ENCODE results near the gene CLN5.

CLN5 gene

DNA sequence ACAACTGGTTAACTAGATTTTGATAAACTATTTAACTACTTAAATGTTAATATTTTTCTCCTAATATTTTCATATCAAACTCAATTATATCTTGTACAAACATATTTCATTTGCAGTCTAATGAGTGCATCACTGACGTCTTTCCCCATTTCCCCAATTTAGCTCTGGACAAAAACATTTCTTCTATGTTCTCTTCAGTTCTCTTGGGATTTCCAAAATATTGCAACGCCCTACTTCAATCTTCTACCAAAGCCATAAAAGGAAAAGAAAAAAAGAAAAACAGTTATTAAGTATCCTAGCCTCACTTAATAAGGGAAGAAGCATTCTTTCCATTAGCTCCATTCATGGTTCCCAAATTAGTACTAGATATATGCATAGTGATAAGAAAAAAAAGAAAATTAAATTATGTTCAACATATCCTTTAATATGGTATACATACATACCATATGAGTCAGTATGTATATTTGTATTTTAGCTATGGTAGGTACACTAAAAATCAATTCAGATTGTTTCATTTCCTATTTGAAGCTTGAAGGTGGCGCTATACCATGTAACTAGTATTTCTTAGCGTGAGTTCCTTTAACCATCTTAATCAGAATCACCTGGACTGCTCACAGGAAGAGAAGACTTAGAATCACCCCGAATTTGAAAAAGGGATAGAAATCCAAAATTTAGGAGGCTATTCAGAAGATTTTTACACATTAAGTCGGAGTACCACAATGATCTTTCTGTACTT lies 25.2 kb downstream of the CLN5 start:
- DNase-seq (ENCODE audit: low read depth in 2 of 3, low spot score in 1 of 3) = no peak

DNA sequence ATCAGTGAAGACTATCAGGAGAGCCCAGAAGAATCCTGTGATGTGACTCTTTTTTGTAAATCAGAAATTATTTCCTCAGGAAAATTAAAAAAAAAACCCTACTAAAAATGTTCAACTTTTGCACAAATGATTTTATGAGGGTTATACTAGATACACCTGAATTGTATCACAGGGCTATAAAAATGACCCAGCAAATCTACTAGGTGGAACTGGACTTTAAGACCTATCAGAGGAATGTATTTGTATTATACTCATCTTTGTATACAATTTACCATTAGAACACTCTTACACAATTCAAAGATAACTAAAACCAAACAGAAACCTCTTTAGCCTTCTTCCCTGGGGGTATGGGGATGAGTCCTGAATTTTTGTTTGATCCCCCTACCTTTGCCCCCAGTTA lies 27.9 kb downstream of the CLN5 start:
- DNase-seq (ENCODE audit: low read depth in 2 of 3, low spot score in 1 of 3) = no peak

DNA sequence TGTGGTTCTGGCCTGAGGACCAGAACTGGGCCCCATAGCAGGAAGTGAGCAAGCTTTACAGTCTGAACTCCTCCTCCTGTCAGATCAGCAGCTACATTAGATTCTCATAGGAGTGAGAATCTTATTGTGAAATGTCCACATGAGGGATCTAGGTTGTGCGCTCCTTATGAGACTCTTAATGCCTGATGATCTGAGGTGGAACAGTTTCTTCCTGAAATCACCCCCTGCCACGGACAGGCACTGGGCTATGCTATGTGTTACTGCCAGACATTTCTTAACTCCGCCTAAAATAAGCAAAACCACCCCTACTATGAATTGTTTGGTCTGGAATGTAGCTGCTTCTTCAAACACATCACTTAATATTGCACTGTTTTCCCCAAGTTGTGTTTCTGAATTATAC lies 30.5 kb downstream of the CLN5 start:
- DNase-seq (ENCODE audit: low read depth in 2 of 3, low spot score in 1 of 3) = no peak

DNA sequence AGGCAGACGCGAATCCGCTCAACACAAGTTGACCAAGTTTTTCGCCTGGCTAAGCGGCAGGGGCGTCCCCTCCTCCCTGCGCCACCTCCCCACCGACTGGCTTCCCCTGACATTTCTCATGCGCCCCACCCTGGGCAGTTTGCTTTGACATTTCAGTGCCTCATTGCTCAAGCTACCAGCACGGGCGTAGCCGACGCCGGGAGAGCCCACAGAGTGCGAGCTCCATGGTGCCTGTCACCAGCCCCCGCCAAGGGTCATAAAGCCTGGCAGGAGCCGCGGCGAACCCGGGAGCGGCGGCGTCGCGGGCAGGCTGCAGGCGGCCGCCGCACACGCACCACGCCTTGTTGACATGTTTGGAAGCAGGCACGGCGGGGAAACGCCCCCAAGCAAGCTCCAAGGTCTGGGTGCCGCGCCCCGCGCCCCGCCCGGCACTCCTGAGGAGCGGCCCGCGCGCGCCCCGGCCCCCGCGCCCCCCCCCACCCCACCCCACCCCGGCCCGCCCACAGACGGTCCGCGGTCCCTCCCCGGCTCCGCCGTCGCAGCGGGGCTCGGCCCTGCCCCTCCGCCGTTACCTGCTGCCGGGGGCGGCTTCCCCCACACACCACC lies 34.5 kb downstream of the CLN5 start:
- peak; percentile 50 to 57 (median 52) for DNase-seq (ENCODE audit: low read depth in 2 of 3, low spot score in 1 of 3)

DNA sequence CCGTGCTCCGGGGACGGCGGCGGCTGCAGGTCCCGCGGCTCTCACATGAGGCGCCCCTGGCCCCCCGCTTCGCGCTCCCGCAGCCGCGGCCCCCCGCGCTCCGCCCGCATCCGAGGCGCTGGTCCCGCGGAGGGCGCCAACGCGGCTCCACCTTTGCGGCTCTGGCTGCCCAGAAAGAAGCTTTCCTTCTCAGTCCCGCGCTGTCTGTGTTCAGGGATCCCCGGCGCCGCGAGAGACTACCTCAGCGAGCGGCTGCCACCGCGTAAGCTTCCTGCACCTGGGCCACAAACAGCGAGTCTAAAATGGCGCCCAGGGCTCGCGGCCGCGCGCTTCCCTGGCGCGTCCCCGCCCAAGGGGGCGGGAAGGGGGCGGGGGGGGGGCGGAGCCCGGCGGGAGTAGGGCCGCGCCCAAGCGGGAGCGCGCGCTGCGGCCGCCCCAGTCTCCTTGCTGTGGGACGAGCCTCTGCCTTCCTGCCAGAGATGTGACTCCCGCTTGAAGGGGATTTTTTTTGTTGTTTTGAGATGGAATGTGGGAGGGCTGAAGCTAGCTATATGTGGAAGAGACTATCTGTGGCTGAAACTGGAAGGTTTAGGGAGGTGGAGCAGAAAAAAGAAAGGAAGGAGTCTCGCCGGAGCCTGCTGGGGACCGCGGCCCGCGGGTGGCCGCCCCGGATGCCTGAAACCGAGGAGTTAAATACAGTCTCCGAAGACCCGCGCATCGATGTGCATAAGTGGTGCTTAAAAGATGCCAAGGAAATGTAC lies 35.2 kb downstream of the CLN5 start, which contains the start of gene FBXL3:
TSS of gene FBXL3 (minus strand) at position 299 of the 761 bp plus-strand sequence. CDS start 5,299 bp downstream, outside the sequence.
- DNase-seq (ENCODE audit: low read depth in 2 of 3, low spot score in 1 of 3) = peak; percentile 65 to 76 (median 74)

DNA sequence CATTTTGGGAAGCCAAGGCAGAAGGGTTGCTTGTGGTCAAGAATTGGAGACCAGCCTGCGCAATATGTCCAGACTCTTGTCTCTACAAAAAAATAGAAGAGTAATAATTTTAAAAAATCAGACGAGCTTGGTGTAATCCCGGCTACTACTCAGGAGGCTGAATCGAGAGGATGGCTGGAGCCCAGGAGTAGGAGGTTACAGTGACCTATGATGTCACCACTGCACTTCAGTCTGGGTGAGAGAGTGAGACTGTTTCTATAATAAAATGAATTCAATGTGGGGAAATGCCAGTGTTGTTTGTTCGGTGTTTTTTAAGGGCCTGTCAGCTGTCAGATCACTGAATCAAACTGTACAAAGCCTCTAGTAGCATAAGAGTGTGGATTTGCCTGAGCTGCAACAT lies 36.3 kb downstream of the CLN5 start:
- no peak for DNase-seq (ENCODE audit: low read depth in 2 of 3, low spot score in 1 of 3)

DNA sequence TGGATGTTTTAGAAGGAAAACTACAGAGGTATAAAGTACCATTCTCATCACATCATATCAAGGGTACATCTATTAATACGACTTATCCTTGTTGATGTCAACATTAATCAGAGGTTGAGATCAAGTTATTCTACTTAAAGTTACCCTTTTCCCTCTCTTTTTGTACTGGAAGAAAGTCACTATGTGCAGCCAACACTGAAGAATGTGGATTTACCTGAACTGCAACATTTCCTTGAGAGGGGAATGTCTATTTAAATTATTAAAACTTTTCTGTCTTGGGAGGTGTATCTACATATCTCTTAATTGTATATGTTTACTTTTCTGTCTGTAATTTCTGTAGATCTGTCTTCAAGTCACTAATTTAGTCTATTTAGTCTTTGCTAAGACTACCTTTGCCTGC lies 37.6 kb downstream of the CLN5 start:
- no peak for DNase-seq (ENCODE audit: low read depth in 2 of 3, low spot score in 1 of 3)

DNA sequence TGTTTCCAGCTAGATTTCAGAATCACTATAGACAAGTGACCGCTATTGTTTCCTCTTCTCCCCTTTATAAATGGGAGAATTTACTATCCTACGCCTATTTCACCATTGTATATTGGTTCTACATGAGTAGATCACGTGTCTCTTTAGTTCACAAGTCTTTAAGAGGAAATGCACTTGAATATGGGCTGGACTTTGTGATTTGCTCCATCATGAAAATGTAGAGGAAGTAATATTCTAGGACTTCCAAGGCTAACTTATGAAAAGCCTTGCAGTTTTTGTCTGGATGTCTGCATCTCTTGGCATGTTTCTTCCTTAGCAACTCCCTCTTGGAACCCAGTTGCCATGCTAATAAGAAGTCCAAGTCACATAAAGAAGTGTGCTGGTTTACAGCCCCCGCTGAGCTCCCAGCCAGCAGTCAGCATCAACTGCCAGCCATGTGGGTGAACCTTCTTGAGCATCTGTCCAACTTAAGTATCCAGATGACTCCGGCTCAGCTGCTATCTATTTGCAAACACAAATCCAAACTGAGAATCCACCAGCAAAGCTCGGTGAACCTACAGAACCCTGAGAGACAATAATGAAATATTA lies 39.9 kb downstream of the CLN5 start:
- no peak for DNase-seq (ENCODE audit: low read depth in 2 of 3, low spot score in 1 of 3)

DNA sequence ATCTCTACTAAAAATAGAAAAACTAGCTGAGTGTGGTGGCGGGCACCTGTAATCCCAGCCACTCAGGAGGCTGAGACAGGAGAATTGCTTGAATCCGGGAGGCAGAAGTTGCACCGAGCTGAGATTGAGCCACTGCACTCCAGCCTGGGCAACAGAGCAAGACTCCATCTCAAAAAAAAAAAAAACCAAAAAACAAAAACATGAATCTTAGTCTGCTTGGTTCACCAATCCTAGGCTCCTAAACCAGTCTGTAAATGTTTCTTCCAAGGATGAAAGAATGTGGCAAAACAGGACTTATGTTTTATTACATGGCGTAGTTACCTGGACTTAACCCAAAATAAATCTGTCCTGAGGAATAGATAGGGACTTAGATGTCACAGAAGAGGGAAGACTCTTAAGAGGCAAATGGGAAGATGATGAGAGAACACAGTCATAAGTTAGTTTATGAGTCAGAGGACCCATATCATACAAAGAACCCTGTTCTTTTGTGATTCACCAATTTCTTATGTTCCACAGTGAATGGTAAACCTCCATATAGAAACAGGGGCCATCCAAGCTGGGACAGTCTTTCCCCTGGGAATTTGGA lies 41.9 kb downstream of the CLN5 start:
- DNase-seq (ENCODE audit: low read depth in 2 of 3, low spot score in 1 of 3) = no peak

DNA sequence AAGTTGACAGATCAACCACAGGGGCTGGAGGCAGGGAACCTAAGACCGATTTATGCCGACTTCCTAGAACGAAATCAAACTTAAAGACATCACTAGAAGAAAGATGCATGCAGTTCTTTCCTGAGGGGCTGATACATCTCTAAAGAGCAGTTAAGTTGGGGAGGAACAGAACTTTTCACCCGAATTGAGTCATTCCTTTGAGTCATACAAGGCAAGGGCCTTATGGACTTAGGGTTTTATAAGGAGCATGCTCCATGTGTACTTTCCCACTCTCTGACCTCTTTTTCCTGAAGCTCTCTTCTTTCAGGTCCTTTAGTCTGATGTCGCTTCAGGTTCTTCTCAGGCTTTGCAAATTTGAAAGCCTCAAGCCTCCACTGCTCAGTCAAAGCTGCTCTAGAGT lies 43.0 kb downstream of the CLN5 start:
- DNase-seq (ENCODE audit: low read depth in 2 of 3, low spot score in 1 of 3) = no peak

DNA sequence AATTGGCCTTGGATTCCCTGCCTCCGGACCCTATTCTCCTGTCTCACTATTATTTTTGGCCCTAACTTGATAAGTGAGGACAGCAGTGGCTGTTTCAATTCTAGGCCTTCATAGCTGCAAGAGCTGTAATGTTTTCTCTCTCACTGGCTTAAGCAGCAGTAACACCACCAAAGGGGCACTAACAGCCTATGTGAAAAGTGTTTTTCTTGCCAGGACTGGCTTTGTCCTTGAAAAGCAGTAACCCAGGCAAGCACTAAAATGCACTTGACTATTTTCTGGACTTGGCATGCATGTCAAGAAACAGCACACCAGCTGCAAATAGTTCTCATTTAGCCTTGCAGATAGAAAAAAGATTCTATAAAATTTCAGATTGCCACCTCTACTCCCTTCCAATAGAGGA lies 44.4 kb downstream of the CLN5 start:
- no peak for DNase-seq (ENCODE audit: low read depth in 2 of 3, low spot score in 1 of 3)

DNA sequence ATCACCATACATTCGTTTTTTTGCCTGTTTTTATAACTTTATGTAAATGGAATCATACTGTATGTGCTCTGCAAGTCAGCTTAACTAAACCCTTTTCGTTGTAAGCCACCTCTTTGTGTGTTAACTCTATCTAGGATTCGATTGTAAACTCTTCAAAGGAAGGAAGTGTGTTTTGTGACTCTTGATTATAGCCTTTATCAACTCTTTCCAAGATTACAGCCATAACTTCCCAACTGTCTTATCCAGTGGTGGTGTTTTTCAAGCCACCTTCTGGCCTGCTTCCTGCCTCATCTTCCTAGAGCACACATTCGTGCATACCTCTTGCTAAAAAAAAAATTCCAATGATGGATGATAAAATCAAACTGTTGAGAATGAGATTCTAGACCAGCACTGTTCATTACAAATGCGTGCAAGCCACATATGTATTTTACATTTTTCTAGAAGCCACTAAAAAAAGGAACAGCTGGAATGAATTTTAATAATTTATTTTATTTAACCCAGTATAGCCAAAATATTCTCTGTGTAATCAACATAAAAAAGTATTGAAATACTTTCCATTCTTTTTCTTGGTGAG lies 47.1 kb downstream of the CLN5 start:
- no peak for DNase-seq (ENCODE audit: low read depth in 2 of 3, low spot score in 1 of 3)

DNA sequence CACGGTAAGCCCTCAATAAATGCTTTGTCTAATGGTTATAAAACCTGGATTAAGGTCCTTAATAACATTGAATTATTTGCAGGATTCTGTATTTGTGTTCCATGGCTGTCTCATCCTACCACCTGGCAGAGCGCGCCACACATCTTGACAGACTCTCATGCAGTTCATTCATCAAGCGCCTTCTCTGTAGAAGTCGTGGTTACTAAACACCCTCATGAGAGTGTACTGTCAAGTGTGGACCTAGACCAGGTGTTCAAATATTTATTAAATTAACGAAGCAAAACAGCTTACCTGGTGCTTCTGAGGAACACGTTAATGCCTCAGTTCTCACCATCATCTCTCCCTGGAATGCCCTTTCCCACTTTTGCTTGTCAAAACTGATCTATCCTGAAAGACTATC lies 48.2 kb downstream of the CLN5 start:
- DNase-seq (ENCODE audit: low read depth in 2 of 3, low spot score in 1 of 3) = no peak

DNA sequence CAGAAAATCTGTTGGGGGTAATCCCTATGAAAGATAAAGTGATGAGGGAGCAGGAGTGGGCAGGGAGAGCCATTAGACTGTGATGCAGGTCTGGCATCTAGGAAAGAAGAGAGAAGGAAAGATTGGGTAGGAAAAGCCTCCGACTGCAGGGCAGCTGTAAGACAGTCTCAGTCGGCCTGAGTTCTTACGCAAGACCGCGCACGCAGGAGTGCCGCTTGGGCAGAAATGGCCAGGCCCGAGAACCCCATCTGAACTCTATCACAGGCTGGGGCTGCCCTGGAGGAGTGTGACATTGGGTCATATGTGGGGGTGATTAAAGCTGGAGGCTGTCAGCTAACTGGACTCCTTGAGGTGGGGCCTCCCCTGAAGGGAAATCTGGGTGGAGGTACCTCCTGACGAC lies 49.0 kb downstream of the CLN5 start:
- no peak for DNase-seq (ENCODE audit: low read depth in 2 of 3, low spot score in 1 of 3)

DNA sequence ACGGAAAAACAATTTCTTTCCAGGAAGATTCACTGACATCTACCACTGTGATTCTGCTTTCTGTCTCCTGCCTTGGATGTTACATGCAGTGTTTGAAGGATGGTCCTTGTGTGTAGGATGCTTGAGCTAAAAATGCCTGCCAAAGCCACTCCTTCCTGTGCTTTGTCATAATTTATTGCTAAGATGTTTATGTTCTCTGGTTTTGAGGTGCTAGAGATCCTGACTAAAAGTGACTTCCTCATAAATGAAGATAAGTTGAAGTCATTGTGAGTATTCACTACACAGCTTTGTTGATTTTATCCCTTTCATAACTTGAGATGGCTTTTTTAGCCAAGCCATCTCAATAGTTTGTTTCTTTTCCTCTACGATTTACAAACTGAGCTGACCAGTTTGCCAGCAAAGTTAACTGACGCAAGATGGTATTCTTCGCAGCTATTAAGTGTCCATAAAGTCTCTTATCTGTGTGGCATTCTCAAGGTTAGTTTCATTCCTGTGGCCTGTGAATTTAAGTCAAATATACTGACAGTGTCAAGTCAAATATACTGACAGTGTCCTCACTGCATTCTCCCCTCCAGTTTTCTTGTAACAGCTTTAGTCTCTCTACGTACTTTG lies 50.8 kb downstream of the CLN5 start:
- DNase-seq (ENCODE audit: low read depth in 2 of 3, low spot score in 1 of 3) = no peak

DNA sequence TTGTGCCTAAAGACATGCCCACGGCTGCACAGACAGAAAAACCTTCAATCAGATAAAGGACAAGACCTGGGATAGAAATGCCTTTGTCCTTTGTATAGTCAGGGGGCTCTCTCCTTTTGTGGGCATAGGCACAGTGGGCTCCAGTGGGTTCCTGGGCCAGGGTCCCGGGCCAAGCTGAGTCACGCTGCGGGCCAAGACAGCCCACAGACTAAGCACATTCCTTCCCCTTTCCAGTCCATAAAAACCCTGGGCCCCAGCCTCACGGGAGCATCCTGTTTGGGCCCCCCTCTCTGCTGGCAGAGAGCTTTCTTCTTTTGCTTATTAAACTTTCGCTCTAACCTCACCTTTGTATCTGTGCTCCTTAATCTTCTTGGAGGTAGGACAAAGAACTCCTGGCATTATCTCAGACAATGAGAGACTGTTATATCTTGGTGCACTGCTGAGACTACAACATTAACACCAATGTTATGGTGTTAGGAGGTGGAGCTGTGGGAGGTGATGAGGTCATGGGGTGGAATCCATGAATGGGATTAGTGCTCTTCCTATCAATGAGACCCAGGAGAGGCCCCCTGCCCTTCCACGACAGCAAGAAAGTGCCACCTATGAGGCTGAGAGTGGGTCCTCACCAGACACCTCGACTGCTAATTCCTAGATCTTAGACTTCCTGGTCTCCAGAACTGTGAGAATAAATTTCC lies 55.9 kb downstream of the CLN5 start:
- no peak for DNase-seq (ENCODE audit: low read depth in 2 of 3, low spot score in 1 of 3)

DNA sequence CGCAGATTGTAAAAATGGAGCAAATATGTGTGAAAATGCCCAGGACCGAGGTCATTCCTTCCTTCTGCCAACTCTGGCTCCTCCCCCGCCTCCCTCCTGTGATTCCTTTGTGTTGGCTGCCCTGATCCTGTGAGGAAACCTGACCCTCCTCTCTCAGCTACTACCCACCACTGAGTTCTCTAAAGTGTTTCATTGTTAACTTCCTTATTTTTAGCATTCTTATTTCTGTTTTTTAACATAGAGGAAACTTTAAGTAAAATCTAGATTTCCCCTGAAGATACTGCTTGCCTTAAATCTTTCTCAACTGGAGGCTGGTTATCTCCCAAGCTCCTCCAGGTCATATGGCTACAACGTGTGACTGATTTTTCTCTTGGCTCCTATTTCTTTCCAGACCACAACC lies 56.8 kb downstream of the CLN5 start:
- no peak for DNase-seq (ENCODE audit: low read depth in 2 of 3, low spot score in 1 of 3)

DNA sequence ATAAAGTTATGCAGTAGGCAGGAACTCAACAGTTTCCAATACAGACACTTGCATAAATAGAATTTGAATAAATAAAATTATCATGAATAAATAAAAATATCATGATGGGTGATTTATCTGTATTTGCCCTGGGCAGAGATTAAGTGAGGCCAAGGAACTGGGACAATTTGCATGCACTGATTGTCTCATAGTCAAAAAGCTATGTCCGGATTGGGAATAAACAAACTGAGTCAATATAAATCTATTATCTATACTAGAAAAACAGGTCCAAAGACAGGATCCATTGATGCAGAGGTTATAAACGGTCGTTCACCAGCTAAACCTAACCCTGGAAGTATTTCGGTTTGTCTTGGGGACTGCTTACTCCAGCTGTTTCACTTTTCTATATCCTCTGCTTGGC lies 61.3 kb downstream of the CLN5 start:
- DNase-seq (ENCODE audit: low read depth in 2 of 3, low spot score in 1 of 3) = no peak
